ENCODE measurements around the gene MAST4. TPM values are rescaled to one million over a fixed set of nuclear protein-coding genes. Genes with fewer than 3 reads are reported as not detected.
A peak's percentile ranks its signal among the peaks of the same experiment; 100 is the strongest.

Gene MAST4
- total RNA-seq, 1 donor from 2014 or later: 112 TPM

GRCh38 chr5:66629446-66629845, 33.3 kb downstream of the MAST4 start:
- no peak for DNase-seq (ENCODE audit: low spot score)
- H3K36me3 Mint-ChIP-seq (ENCODE audit: low read depth, unreplicated experiment): no peaks in the 10 kb centered on the region
- TF ChIP-seq, protein P1, sequence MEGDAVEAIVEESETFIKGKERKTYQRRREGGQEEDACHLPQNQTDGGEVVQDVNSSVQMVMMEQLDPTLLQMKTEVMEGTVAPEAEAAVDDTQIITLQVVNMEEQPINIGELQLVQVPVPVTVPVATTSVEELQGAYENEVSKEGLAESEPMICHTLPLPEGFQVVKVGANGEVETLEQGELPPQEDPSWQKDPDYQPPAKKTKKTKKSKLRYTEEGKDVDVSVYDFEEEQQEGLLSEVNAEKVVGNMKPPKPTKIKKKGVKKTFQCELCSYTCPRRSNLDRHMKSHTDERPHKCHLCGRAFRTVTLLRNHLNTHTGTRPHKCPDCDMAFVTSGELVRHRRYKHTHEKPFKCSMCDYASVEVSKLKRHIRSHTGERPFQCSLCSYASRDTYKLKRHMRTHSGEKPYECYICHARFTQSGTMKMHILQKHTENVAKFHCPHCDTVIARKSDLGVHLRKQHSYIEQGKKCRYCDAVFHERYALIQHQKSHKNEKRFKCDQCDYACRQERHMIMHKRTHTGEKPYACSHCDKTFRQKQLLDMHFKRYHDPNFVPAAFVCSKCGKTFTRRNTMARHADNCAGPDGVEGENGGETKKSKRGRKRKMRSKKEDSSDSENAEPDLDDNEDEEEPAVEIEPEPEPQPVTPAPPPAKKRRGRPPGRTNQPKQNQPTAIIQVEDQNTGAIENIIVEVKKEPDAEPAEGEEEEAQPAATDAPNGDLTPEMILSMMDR (IDR thresholded peaks at IDR 0.05; ENCODE audit: unreplicated experiment): no peak
- H3K4me1 Mint-ChIP-seq (ENCODE audit: unreplicated experiment): no peaks in the 10 kb centered on the region
- no peak overlapping the region for H3K4me3 Mint-ChIP-seq (ENCODE audit: unreplicated experiment)
- no peak overlapping the region for H3K27ac Mint-ChIP-seq (ENCODE audit: unreplicated experiment)
- no peaks in the 10 kb centered on the region for H3K9me3 Mint-ChIP-seq (ENCODE audit: unreplicated experiment)
- H3K27me3 Mint-ChIP-seq (ENCODE audit: unreplicated experiment): no peaks in the 10 kb centered on the region

- Mint-ChIP-seq H3K36me3 (ENCODE audit: low read depth, unreplicated experiment) (no peaks in the 10 kb centered on the region), H3K9me3 (ENCODE audit: unreplicated experiment) (no peaks in the 10 kb centered on the region), H3K4me3 (ENCODE audit: unreplicated experiment) (no peak overlapping the region), H3K27ac (ENCODE audit: unreplicated experiment) (no peak overlapping the region), H3K27me3 (ENCODE audit: unreplicated experiment) (no peaks in the 10 kb centered on the region), H3K4me1 (ENCODE audit: unreplicated experiment) (peaks cover 1% of the 10 kb centered on the region)
- no peak for DNase-seq (ENCODE audit: low spot score)
- TF ChIP-seq, protein P1 (IDR thresholded peaks at IDR 0.05; ENCODE audit: unreplicated experiment): no peak
Measured at GRCh38 chr5:66633754-66634153, 37.6 kb downstream of the MAST4 start.

DNA sequence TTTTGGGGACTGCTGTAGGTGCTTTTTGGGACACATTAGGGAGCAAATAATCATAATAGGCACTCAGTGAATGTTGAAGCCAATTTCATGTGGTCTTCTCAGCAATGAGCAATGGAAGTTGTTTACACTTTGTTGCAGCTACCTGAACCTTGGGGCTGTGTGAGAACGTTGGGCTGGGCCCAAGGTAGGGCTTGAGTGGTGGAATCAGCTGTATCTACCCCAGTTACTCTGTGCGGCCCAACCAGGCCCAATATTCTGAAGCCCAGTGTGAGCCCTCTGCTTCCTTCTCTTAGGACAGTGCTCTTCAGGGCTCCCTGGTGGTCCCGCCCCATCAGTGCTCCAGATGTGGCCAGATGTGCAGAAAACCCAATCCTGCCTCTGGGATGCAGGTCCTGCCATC, 38.4 kb downstream of the MAST4 start:
- Mint-ChIP-seq H3K36me3 (ENCODE audit: low read depth, unreplicated experiment) (no peaks in the 10 kb centered on the region), H3K9me3 (ENCODE audit: unreplicated experiment) (no peaks in the 10 kb centered on the region), H3K4me3 (ENCODE audit: unreplicated experiment) (no peak overlapping the region), H3K27me3 (ENCODE audit: unreplicated experiment) (no peaks in the 10 kb centered on the region), H3K27ac (ENCODE audit: unreplicated experiment) (no peak overlapping the region), H3K4me1 (ENCODE audit: unreplicated experiment) (peaks cover 6% of the 10 kb centered on the region)
- TF ChIP-seq, protein P1 (IDR thresholded peaks at IDR 0.05; ENCODE audit: unreplicated experiment): no peak
- DNase-seq (ENCODE audit: low spot score): no peak

- no peak overlapping the region for H3K27ac Mint-ChIP-seq (ENCODE audit: unreplicated experiment)
Measured at GRCh38 chr5:66637994-66638393, 41.8 kb downstream of the MAST4 start.

GRCh38 chr5:66639037-66639436, 42.8 kb downstream of the MAST4 start:
- Mint-ChIP-seq H3K27me3 (ENCODE audit: unreplicated experiment) (no peaks in the 10 kb centered on the region), H3K27ac (ENCODE audit: unreplicated experiment) (peak overlapping the region; percentile 9), H3K4me1 (ENCODE audit: unreplicated experiment) (peaks cover 8% of the 10 kb centered on the region), H3K4me3 (ENCODE audit: unreplicated experiment) (no peak overlapping the region), H3K9me3 (ENCODE audit: unreplicated experiment) (no peaks in the 10 kb centered on the region), H3K36me3 (ENCODE audit: low read depth, unreplicated experiment) (no peaks in the 10 kb centered on the region)
- DNase-seq (ENCODE audit: low spot score): no peak
- TF ChIP-seq, protein P1 (IDR thresholded peaks at IDR 0.05; ENCODE audit: unreplicated experiment): no peak

More at GRCh38 chr5:66637994-66638393, 41.8 kb downstream of the MAST4 start:
- no peaks in the 10 kb centered on the region for H3K9me3 Mint-ChIP-seq (ENCODE audit: unreplicated experiment)
- H3K36me3 Mint-ChIP-seq (ENCODE audit: low read depth, unreplicated experiment): no peaks in the 10 kb centered on the region
- H3K4me1 Mint-ChIP-seq (ENCODE audit: unreplicated experiment): peaks cover 8% of the 10 kb centered on the region
- no peak for DNase-seq (ENCODE audit: low spot score)
- no peak overlapping the region for H3K4me3 Mint-ChIP-seq (ENCODE audit: unreplicated experiment)
- TF ChIP-seq, protein P1 (IDR thresholded peaks at IDR 0.05; ENCODE audit: unreplicated experiment): no peak
- H3K27me3 Mint-ChIP-seq (ENCODE audit: unreplicated experiment): no peaks in the 10 kb centered on the region

Data from endothelial cell (in vitro differentiated cells).